IPS-NIHi11 (cell line): ENCODE data around the gene MRPS34.

ENCODE experiments used
- DNase-seq: peaks from one replicate; pipeline ENCODE4 v3.0.0; 2012; ENCODE audit warnings: mixed read lengths, low spot score

Gene MRPS34

DNA sequence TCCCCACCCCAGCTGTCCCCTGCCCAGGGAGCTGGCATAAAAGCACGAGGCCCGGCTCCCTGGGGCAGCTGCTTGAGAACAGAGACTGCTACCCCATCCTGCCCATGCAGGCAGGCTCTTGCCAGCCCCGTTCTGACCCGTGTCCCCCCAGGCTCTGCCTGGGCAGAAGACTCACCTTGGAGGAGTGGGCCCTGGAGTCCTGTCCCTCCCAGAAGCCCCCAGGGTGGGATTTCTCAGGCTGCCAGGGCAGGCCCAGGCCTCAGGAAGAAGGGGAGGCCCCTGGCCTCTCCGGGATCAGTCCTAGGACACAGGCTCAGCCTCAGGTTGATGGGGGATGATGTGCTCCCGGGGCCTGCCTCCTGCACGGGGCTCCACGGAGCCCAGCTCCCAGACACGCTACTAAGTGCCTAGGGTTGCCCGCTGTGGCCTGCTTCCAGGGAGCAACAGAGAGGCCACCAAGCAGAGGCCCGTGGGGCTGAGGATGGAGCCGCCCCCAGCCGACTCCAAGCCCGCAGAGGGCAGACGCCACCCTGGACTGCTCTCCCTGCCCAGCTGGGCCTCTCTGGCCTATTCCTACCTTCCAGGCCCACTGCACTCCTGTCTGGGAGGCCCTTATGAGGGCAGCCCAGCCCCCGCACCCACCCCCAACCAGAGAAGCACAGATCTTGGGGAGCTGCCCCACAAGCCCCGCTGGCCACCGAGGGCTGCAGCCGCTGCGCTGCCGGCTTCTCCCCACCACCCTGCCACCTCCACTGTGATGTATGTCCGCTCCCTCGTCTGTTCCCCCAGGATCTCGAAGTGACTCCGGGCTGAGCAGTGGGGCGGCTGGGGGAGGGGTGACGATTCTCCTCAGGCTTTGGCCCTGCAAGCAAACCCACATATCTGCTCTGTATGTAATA lies 3.3 kb downstream of the MRPS34 start:
- no peak for DNase-seq

GRCh38 chr16:1768767-1769401 lies 4.0 kb downstream of the MRPS34 start:
- DNase-seq: no peak

DNA sequence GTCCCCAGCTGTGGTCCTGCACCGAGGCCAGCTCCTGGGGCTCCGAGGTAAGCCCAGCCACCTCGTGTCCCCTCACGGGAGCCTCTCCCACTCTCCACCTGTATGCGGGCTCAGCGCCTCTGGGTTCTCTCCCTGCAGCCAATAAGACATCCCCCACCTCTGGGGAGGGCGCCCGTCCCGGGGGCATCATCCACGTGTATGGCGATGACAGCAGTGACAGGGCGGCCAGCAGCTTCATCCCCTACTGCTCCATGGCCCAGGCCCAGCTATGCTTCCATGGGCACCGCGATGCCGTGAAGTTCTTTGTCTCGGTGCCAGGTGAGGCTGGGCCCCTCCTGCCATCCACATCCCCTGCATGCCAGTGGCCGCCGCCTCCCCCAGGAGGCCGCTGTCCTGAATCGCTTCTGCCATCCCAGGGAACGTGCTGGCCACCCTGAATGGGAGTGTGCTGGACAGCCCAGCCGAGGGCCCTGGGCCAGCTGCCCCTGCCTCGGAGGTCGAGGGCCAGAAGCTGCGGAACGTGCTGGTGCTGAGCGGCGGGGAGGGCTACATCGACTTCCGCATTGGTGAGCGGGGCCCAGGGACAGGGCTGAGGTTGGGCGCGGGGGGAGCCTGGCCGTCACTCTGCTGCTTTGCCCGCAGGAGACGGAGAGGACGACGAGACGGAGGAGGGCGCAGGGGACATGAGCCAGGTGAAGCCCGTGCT lies 4.7 kb downstream of the MRPS34 start:
- no peak for DNase-seq

DNA sequence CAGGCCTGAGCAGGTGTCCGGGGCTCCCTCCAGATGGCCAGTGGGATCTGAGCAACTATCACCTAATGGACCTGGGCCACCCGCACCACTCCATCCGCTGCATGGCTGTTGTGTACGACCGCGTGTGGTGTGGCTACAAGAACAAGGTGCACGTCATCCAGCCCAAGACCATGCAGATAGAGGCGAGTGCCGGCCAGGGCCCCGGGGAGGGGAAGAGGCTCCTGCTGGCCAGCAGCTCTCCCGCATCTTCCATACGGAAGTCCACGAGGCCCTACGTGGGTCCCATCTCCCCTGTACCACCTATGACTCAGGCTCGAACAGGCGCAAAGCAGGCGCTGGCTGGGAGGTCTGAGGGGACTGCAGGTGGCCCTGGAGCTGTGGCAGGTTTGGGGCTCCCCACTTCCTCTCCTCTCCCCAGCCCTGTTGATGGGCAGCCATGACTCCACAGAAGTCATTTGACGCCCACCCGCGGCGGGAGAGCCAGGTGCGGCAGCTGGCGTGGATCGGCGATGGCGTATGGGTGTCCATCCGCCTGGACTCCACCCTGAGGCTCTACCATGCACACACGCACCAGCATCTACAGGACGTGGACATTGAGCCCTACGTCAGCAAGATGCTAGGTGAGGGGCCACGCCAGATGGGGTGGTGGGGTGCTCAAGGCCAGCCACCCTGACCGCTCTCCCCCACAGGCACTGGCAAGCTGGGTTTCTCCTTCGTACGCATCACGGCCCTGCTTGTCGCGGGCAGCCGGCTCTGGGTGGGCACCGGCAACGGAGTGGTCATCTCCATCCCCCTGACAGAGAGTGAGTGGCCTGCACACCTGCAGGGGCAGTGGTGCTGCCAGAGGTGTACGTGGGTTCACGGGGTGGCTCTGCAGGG lies 5.6 kb downstream of the MRPS34 start:
- no peak for DNase-seq

DNA sequence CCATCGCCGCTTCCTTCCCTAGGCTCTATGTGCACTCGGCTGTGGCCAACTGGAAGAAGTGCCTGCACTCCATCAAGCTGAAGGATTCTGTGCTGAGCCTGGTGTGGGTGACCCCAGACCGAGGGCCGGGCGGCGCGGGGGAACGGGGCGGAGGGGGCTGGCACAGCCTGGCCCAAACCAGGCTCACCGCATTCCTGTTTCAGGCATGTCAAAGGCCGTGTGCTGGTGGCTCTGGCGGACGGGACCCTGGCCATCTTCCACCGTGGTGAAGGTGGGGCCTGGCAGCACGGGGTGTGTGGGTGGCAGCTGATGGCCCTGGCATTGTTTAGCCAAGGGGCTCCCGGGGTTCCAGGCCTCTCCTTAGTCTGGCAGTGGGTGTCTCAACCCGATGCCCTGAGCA lies 6.2 kb downstream of the MRPS34 start:
- no peak for DNase-seq

DNA sequence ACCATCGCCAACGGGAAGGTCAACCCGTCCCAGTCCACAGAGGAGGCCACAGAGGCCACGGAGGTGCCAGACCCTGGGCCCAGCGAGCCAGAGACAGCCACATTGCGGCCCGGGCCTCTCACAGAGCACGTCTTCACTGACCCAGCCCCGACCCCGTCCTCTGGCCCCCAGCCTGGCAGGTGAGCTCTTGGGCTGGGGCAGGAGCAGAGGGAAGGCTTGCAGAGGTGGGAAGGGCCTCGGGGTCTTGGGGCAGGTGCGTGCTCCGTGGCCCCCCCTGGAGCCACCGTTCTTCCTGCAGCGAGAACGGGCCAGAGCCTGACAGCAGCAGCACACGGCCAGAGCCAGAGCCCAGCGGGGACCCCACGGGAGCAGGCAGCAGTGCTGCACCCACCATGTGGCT lies 6.7 kb downstream of the MRPS34 start:
- no peak for DNase-seq

GRCh38 chr16:1765826-1766225 lies 7.1 kb downstream of the MRPS34 start:
- DNase-seq: no peak

- no peak for DNase-seq
Measured at GRCh38 chr16:1764971-1765370, 8.0 kb downstream of the MRPS34 start.

DNA sequence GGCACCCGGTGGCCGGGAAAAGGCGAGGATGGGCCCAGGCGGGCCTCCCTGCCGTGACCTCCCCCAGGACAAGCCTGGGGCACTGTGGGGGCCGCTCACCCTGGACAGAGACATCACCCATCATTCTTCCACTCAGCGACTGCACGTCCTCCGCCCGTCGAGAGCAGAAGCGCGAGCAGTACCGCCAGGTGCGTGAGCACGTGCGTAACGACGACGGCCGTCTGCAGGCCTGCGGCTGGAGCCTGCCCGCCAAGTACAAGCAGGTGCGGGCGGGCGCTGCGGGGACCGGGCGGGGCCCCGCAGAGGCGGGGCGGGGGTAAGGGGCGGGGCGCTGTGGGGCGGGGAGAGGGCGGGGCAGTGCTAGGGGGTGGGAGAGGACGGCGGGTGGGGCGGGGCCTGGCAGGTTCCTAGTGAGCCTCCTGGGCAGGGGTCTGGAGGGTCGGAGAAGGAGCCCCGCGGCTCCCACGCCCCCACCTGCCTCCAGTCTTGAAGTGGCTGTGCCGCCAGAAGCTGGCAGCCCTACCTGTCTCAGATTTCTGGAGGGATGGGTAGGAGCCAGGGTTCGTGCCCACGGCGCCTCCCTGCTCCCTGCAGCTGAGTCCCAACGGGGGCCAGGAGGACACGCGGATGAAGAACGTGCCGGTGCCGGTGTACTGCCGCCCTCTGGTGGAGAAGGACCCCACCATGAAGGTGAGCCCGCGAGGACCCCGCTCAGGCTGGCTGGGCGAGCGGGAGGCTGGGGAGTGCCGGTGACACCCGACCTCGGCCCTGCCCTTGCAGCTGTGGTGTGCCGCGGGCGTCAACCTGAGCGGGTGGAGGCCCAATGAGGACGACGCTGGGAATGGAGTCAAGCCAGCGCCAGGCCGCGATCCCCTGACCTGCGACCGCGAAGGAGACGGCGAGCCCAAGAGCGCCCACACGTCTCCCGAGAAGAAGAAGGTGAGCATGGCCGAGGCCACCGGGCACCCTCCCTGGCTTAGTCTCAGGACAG lies 9.1 kb downstream of the MRPS34 start:
- peak; percentile 97 for DNase-seq

DNA sequence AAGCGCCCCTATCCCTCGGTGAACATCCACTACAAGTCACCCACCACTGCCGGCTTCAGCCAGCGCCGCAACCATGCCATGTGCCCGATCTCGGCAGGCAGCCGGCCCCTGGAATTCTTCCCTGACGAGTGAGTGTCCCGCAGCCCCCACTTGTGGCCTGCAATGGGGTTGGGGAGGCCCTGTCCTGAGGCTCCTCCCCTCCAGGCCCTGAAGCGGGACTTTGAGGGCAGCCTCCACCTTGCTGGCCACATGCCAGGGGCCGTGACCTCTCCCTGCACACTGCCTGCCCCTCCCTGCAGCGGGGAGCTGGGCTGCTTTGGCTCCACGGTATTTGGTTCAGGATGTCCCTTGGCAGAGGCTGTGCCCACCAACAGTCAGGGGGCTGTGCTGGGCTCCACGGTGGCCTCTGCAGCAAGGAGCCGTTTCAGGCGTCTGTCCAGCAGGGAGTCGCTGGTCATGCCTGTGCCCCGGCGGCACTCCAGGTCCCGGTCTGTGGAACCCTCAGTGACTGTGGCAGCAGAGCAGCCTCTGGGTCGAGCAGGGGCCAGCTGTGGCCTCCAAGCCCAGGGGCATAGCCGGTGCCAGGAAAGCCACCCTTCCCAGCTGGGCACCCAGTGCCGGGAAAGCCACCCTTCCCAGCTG lies 9.9 kb downstream of the MRPS34 start:
- no peak for DNase-seq

DNA sequence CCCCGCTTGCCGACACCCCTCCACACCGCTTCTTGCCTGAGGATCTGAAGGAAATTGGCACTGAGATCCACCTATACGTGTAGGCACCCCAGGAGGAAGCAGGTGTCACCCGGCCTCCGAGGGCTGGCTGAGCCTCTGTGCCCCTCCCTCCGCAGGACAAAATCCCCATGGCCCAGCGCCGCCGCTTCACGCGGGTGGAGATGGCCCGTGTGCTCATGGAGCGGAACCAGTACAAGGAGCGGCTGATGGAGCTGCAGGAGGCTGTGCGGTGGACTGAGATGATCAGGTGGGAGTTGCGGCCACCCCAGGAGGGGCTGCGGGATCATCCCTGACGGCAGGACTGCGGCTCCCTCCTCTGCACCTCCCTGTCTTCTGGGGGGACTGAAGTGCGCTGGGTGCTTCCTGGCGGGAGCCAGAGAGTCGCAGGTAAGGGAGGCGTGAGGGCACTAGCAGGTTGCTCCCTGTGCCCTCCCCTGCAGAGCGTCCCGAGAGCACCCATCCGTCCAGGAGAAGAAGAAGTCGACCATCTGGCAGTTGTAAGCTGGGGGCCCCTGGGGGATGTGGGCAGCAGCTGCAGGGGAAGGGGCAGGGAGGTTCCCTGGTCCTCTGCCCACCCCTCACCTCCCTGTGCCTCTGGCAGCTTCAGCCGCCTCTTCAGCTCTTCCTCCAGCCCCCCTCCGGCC lies 10.6 kb downstream of the MRPS34 start:
- no peak for DNase-seq

GRCh38 chr16:1761751-1762150 lies 11.2 kb downstream of the MRPS34 start:
- no peak for DNase-seq

DNA sequence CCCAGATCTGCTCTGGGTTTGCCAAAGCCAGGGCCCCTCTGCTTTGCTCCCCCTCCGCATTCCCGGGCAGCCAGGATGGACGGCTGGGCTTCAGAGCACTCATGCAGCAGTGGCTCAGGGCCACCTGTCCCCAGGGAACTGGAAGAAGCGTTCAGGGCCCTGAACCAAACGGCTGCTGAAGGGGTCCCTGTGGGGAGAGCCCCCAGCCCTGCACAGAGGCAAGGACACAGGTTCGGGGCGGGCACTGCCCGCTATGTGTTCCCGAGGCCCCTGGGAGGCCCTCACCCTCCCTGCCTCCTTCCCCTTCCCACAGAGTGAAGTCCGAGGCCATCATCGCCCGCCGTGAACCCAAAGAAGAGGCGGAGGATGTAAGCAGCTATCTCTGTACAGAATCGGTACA lies 12.0 kb downstream of the MRPS34 start:
- DNase-seq: no peak

DNA sequence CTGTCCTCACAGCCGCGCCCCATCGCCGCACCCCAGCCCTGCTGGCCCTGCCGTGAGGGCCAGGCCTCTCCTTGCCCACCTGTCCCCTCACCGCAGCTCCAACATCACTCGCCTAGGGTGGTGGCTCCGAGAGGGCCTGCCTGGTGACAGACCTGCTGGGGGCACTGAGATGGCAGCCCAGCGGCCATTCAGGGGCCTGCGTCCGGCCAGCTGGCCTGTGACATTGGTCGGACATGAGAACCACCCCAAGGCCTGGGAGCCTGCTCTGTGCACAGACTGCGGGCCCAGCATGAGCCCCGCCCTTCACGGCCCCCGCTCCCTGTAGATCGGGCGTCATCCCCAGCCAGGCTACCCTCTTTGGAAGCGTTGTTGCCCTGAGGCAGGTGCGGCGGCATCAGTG lies 13.4 kb downstream of the MRPS34 start:
- no peak for DNase-seq

- DNase-seq: no peak
Measured at GRCh38 chr16:1758923-1759322, 14.0 kb downstream of the MRPS34 start.

GRCh38 chr16:1757714-1758461 lies 15.0 kb downstream of the MRPS34 start:
- no peak for DNase-seq

DNA sequence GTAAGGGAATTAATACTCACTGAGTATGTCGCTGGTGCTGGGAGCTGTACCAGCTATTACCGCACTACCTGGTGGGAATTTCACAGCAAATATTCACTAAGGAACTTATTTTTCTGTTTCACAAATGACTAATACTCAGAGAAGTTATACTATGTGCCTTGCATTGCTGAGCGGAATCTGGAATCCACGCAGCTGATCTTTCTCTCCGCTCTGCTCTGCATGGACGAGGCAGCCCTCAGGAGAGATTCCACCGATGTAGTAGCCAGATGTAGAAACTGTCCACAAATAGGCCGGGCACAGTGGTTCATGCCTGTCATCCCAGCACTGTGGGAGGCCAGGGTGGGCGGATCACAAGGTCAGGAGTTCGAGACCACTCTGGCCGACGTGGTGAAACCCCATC lies 18.7 kb downstream of the MRPS34 start:
- DNase-seq: no peak

DNA sequence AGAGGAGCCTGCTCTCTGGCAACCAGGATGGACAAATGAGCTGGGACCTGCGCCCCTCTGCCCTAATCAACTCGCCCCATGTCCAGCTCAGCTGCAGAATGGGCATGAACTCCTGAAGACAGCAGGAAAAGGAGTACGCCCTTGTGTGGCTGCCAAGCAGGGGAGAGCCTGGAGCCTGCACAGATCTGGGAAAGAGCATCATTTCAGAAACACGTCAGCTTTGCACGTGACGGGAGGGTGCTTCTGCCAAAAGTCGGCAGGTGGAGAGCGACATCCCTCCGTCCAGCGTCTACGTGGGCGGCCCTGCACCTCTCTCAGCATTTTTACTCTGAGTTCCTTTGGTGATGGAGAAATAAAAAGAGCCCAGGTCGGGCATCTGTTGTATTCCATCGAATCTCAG lies 20.1 kb downstream of the MRPS34 start:
- no peak for DNase-seq

- no peak for DNase-seq
Measured at GRCh38 chr16:1751946-1752345, 21.0 kb downstream of the MRPS34 start.
